K562 (cell line): ENCODE data around the gene VNN1. TPM values are rescaled to one million over a fixed set of nuclear protein-coding genes. Genes with fewer than 3 reads are reported as not detected.

Source experiments
- ATAC-seq: fragments of 200-7000 bp; cut with Tn5 transposase; 3 replicates; pipeline ENCODE4 v1.9.1; 2020; ENCODE audit warnings: moderate library complexity
- BruUV-seq: library from RNA; stranded (reverse); fragments of 400-500 nt; replicated peaks from 2 replicates; lab custom pipeline; 2021; lab: Mats Ljungman, UMichigan
- CTCF ChIA-PET: fragments of 300-600 bp; formaldehyde crosslinking; extraction: SDS; loops from one replicate; lab custom pipeline; 2021; ENCODE audit warnings: low intra/inter-chr PET ratio; lab: Yijun Ruan, JAX
- POLR2A ChIA-PET: fragments of 300-600, 350-650 bp; sonication (Branson Sonifier 250); formaldehyde crosslinking; extraction: SDS; loops from one replicate; lab custom pipeline; 2021; ENCODE audit warnings: antibody characterized with exemption, inconsistent platforms; lab: Yijun Ruan, JAX
- DNase-seq, 4 experiments: peaks; one replicate each; pipeline versions ENCODE4 v3.0.0 to v3.0.0-alpha.2; 2011 to 2018; ENCODE audit warnings: low spot score in 3 of 4, mixed read lengths in 3 of 4; ENCODE audit errors: extremely low read depth in 1 of 4
- FAIRE-seq: peaks from 2 replicates; lab custom pipeline; 2011; peaks lifted over from hg19 to GRCh38; lab: Jason Lieb, UNC
- H2AFZ ChIP-seq: 2 replicates; pipeline ENCODE4 v1.6.0; 2011; ENCODE audit warnings: low read depth, low read length, control low read depth, inconsistent platforms
- H3K27ac ChIP-seq: fragments of 200-600 bp; 3 replicates; pipeline ENCODE4 v1.8.0; 2011; ENCODE audit warnings: low read depth, mild to moderate bottlenecking, control low read depth, inconsistent platforms, low read length, moderate library complexity, mixed read lengths; ENCODE audit errors: extremely low read depth
- H3K27me3 ChIP-seq, 2 experiments: fragments of 300-600 bp in 1 of 2; 2 replicates in 1 of 2; 3 replicates in 1 of 2; pipeline versions ENCODE4 v1.6.0 to v1.8.0; 2011; ENCODE audit warnings: inconsistent platforms in 2 of 2, low read length in 2 of 2, mild to moderate bottlenecking in 1 of 2, mixed read lengths in 1 of 2, moderate library complexity in 1 of 2; ENCODE audit not compliant: control insufficient read depth in 2 of 2, insufficient read depth in 2 of 2
- H3K36me3 ChIP-seq: fragments of 300-600 bp; 3 replicates; pipeline ENCODE4 v1.8.0; 2011; ENCODE audit warnings: mild to moderate bottlenecking, low read length, inconsistent platforms; ENCODE audit not compliant: control insufficient read depth, insufficient read depth
- H3K4me1 ChIP-seq, 2 experiments: fragments of 200-600 bp in 1 of 2; replicated peaks in 1 of 2; 2 replicates in 1 of 2; 3 replicates in 1 of 2; pipeline versions ENCODE4 v1.5.1 to v1.8.0; 2011; ENCODE audit warnings: inconsistent platforms in 2 of 2, low read length in 2 of 2, mild to moderate bottlenecking in 1 of 2, mixed read lengths in 1 of 2, moderate library complexity in 1 of 2; ENCODE audit not compliant: control insufficient read depth in 2 of 2, insufficient read depth in 2 of 2
- H3K4me2 ChIP-seq: 2 replicates; pipeline ENCODE4 v1.6.1; 2011; ENCODE audit warnings: low read length, control low read depth, inconsistent platforms, mixed read lengths; ENCODE audit not compliant: insufficient read depth
- H3K4me3 ChIP-seq: fragments of 200-600 bp; sonication (generic), shearing (Covaris generic); 2 replicates; pipeline ENCODE4 v1.5.1; 2016; ENCODE audit warnings: control low read depth, inconsistent platforms
- H3K79me2 ChIP-seq: fragments of 200-600 bp; 3 replicates; pipeline ENCODE4 v1.8.0; 2011; ENCODE audit warnings: low read length, inconsistent platforms; ENCODE audit not compliant: control insufficient read depth, insufficient read depth
- H3K9ac ChIP-seq, 2 experiments: 2 replicates each; pipeline versions ENCODE4 v1.6.0 to v1.6.1; 2011; ENCODE audit warnings: low read depth in 2 of 2, low read length in 2 of 2, control low read depth in 1 of 2, inconsistent platforms in 1 of 2, mild to moderate bottlenecking in 1 of 2, mixed read lengths in 1 of 2; ENCODE audit not compliant: insufficient read depth in 1 of 2
- H3K9me1 ChIP-seq: one replicate; pipeline ENCODE4 v1.6.0; 2011; ENCODE audit warnings: inconsistent platforms, mild to moderate bottlenecking, low read length, moderate library complexity; ENCODE audit not compliant: control insufficient read depth, insufficient read depth
- H3K9me3 ChIP-seq: replicated peaks from 2 replicates; pipeline ENCODE4 v1.5.1; 2011; ENCODE audit warnings: low read depth, low read length, inconsistent platforms; ENCODE audit not compliant: control insufficient read depth, insufficient read depth
- H4K20me1 ChIP-seq: replicated peaks from 2 replicates; pipeline ENCODE4 v1.6.1; 2011; ENCODE audit warnings: low read length, inconsistent platforms, mixed read lengths; ENCODE audit not compliant: control insufficient read depth, insufficient read depth
- ARID2 ChIP-seq: fragments of 450-650 bp; IDR thresholded peaks from 2 replicates; pipeline ENCODE4 v1.6.1; 2017; ENCODE audit warnings: antibody characterized with exemption, mild to moderate bottlenecking
- C11orf30 ChIP-seq: fragments of 450-650 bp; IDR thresholded peaks from 2 replicates; pipeline ENCODE4 v1.6.1; 2016; ENCODE audit warnings: low read depth, mild to moderate bottlenecking
- HEY1 ChIP-seq: fragments of 250-450 bp; sonication (Bioruptor Pico); IDR thresholded peaks from 2 replicates; pipeline ENCODE4 v1.5.0; 2020; ENCODE audit warnings: mild to moderate bottlenecking, moderate library complexity, borderline replicate concordance
- MTF1 ChIP-seq: fragments of 250-450 bp; sonication (Bioruptor Pico); IDR thresholded peaks from 2 replicates; pipeline ENCODE4 v1.9.0; 2021; ENCODE audit warnings: moderate library complexity, mild to moderate bottlenecking, inconsistent platforms, borderline replicate concordance
- NFATC3 ChIP-seq: fragments of 450-650 bp; IDR thresholded peaks from 2 replicates; pipeline ENCODE4 v1.6.1; 2017; ENCODE audit warnings: mild to moderate bottlenecking
- YBX1 ChIP-seq: fragments of 450-650 bp; IDR thresholded peaks from 2 replicates; pipeline ENCODE4 v1.7.1; 2016; ENCODE audit warnings: mild to moderate bottlenecking
- ZC3H4 ChIP-seq: sonication (generic); formaldehyde crosslinking; IDR thresholded peaks from 2 replicates; pipeline ENCODE4 v1.9.0; 2021; ENCODE audit warnings: missing genetic modification reagents, borderline replicate concordance
- ZC3H8 ChIP-seq: fragments of 450-650 bp; IDR thresholded peaks from 2 replicates; pipeline ENCODE4 v1.6.1; 2017
- ZNF75A ChIP-seq: fragments of 450-650 bp; formaldehyde crosslinking; IDR thresholded peaks from 2 replicates; pipeline ENCODE4 v1.4.0; 2020; ENCODE audit warnings: mild to moderate bottlenecking
- WGBS: fragments of 100-300 bp; shearing (Covaris generic); methylation state at CpG from one replicate; pipeline ENCODE4 v1.1.6; 2016; ENCODE audit warnings: low coverage, mixed read lengths; ENCODE audit not compliant: insufficient coverage; ENCODE audit errors: missing lambda C conversion rate; 5-methylcytosine and 5-hydroxymethylcytosine counted together
- in situ Hi-C: fragments of 300-500 bp; cut with MboI; formaldehyde crosslinking; loops from 4 replicates; pipeline ENCODE4 v1.15.0; 2018; ENCODE audit warnings: inconsistent platforms, mixed read lengths
- intact Hi-C: fragments of 100-400 bp; cut with micrococcal nuclease; formaldehyde crosslinking; loops from 2 replicates; pipeline ENCODE4 v1.14.2; 2022
- polyA plus RNA-seq, 8 experiments: library from polyadenylated mRNA; depleted of rRNA in 4 of 8; stranded (reverse) in 5 of 8; unstranded in 3 of 8; fragments of >200 nt; fragmentation: Nextera tagmentation in 2 of 8; fragmentation: Illumina TruSeq in 1 of 8; extraction: Ambion mirVana in 2 of 8; extraction: Trizol in 1 of 8; gene quantifications; 2 replicates each; pipeline versions ENCODE4 v1.2.1 to v1.2.3, GENCODE V29; 2011 to 2014; ENCODE audit warnings: inconsistent platforms in 1 of 8, missing spikeins in 1 of 8
- total RNA-seq, 7 experiments: library from RNA; depleted of rRNA in 6 of 7; stranded (reverse); fragments of >200 nt in 6 of 7; fragmentation: Illumina TruSeq in 2 of 7; extraction: Trizol in 2 of 7; gene quantifications; 2 replicates each; pipeline versions ENCODE4 v1.2.1 to v1.2.3, GENCODE V29; 2011 to 2021; ENCODE audit warnings: low replicate concordance in 1 of 7
- TF ChIP-seq, protein P1 (sequence below): fragments of 250-450 bp; sonication (Bioruptor Pico); IDR thresholded peaks from 2 replicates; pipeline ENCODE4 v1.8.0; 2022; ENCODE audit warnings: moderate library complexity, mild to moderate bottlenecking, inconsistent platforms
- TF ChIP-seq, protein P2 (sequence below): fragments of 250-450 bp; sonication (Bioruptor Pico); IDR thresholded peaks from 2 replicates; pipeline ENCODE4 v1.6.1; 2021; ENCODE audit warnings: mild to moderate bottlenecking
- TF ChIP-seq, protein P3 (sequence below): sonication (generic); formaldehyde crosslinking; IDR thresholded peaks from 2 replicates; pipeline ENCODE4 v1.8.1; 2023; ENCODE audit warnings: mild to moderate bottlenecking, missing genetic modification reagents, moderate library complexity

The VNN1 gene
- total and polyA plus RNA-seq, 9 of the 15 experiments (the other 6 are each of a cell fraction or from before 2014, with no cell fraction given) = not detected

DNA sequence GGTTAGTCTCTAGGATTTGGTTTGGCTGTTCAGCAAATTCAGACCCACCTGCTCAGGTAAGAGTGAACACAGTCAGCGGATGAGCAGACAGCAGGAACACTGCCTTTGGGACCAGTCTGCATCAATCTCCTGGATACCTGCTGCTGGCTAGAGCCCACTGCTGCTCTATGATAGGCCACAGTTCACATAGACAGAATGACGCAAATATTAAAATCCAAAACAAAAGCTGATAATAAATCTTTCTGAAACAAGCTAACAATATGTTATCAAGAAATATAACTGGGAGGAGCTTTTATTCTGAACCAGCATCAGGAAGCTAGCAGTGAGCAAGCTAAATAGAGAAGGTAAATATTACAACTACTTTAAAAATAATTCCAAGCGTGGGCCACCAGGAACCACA, 54.8 kb downstream of the VNN1 start, which contains the start of gene TAAR1:
TAAR1 (minus strand) TSS at position 101 of the 400 bp plus-strand sequence. CDS start 13,179 bp downstream, outside the sequence.
- no peak for ATAC-seq
- no TSS peak for BruUV-seq

DNA sequence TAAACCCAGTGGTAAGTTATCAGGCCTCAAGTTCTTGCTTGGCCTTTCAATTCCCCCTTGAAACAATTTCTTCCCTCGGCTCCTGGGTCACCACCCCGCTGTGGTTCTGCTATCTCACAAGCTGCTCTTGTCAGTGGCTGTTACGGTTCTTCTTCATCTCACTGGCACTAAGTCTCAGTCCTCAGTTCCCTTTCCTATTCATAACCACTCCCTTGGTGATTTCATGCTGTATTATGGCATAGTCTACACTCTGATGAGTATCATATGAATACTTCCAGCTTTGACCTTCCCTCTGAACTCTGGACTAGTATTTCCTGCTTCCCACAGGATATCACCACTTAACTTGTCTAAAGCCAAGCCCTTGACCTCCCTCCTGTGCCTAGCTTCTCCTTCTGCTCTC, 62.8 kb downstream of the VNN1 start:
- Histone ChIP-seq H3K4me1 (no peaks in the 10 kb centered on the region), H3K79me2 (no peaks in the 10 kb centered on the region), H3K9ac (no peak overlapping the region), H4K20me1 (no peaks in the 10 kb centered on the region), H3K36me3 (no peaks in the 10 kb centered on the region), H3K9me3 (no peaks in the 10 kb centered on the region), H3K27me3 (no peaks in the 10 kb centered on the region), H3K9me1 (no peaks in the 10 kb centered on the region), H3K27ac (no peak overlapping the region), H3K4me2 (no peak overlapping the region), H2AFZ (no peak overlapping the region), H3K4me3 (no peak overlapping the region)
- TF ChIP-seq, protein P1, sequence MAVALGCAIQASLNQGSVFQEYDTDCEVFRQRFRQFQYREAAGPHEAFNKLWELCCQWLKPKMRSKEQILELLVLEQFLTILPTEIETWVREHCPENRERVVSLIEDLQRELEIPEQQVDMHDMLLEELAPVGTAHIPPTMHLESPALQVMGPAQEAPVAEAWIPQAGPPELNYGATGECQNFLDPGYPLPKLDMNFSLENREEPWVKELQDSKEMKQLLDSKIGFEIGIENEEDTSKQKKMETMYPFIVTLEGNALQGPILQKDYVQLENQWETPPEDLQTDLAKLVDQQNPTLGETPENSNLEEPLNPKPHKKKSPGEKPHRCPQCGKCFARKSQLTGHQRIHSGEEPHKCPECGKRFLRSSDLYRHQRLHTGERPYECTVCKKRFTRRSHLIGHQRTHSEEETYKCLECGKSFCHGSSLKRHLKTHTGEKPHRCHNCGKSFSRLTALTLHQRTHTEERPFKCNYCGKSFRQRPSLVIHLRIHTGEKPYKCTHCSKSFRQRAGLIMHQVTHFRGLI (CRISPR knock-in tag) = no peak
- no peak for TF ChIP-seq MTF1 (CRISPR knock-in tag)
- TF ChIP-seq, protein P2, sequence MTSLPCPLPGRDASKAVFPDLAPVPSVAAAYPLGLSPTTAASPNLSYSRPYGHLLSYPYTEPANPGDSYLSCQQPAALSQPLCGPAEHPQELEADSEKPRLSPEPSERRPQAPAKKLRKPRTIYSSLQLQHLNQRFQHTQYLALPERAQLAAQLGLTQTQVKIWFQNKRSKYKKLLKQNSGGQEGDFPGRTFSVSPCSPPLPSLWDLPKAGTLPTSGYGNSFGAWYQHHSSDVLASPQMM (CRISPR knock-in tag) = no peak
- no peak for TF ChIP-seq ZNF75A
- TF ChIP-seq YBX1 = no peak
- TF ChIP-seq, protein P3, sequence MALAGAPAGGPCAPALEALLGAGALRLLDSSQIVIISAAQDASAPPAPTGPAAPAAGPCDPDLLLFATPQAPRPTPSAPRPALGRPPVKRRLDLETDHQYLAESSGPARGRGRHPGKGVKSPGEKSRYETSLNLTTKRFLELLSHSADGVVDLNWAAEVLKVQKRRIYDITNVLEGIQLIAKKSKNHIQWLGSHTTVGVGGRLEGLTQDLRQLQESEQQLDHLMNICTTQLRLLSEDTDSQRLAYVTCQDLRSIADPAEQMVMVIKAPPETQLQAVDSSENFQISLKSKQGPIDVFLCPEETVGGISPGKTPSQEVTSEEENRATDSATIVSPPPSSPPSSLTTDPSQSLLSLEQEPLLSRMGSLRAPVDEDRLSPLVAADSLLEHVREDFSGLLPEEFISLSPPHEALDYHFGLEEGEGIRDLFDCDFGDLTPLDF (CRISPR knock-in tag) = no peak
- TF ChIP-seq C11orf30 = no peak
- DNase-seq (no peak), FAIRE-seq (no peak), ATAC-seq (no peak)
- ChIA-PET POLR2A (no interaction called here), CTCF (no interaction called here)
- in situ Hi-C loops (no loop called here), intact Hi-C loops (no loop called here)
- 0% methylated on average over 3 of the region's 3 CpGs for WGBS
- no TSS peak for BruUV-seq

More for the DNA sequence above, 54.8 kb downstream of the VNN1 start, which contains the start of gene TAAR1:
- DNase-seq (no peak), FAIRE-seq (no peak)
- Histone ChIP-seq H3K9me3 (no peaks in the 10 kb centered on the region), H3K27ac (no peak within 1 kb of the TSS), H3K9ac (no peak within 1 kb of the TSS), H3K4me1 (no peaks in the 10 kb centered on the region)
- CTCF ChIA-PET = no interaction called here
- 0% methylated on average over 3 of the region's 3 CpGs for WGBS
- TF ChIP-seq HEY1 (CRISPR knock-in tag) (no peak), NFATC3 (no peak), ZC3H4 (no peak), ZC3H8 (no peak), ARID2 (no peak)
- TF ChIP-seq, all 486 proteins: peak for 0
- Histone ChIP-seq H3K4me3 (no peak within 1 kb of the TSS), H3K27me3 (peaks cover 0 to 5% of the 10 kb centered on the region in 2 experiments; a peak in 1 of 5 replicates), H3K9me1 (no peaks in the 10 kb centered on the region), H3K79me2 (no peaks in the 10 kb centered on the region), H3K4me2 (no peak within 1 kb of the TSS), H3K36me3 (no peaks in the 10 kb centered on the region), H4K20me1 (no peaks in the 10 kb centered on the region), H2AFZ (no peak within 1 kb of the TSS)
- intact Hi-C loops (no loop called here), in situ Hi-C loops (no loop called here)
- POLR2A ChIA-PET = no interaction called here
